HCT116 (cell line): ENCODE measurements around the gene RMDN2. TPM values are rescaled to one million over a fixed set of nuclear protein-coding genes. Genes with fewer than 3 reads are reported as not detected.

Experiments used
- ATAC-seq: fragments of 200-7000 bp; cut with Tn5 transposase; 2 replicates; pipeline ENCODE4 v1.9.1; 2020; ENCODE audit warnings: mild to moderate bottlenecking, moderate library complexity
- BruUV-seq: library from RNA; stranded (reverse); fragments of 400-500 nt; replicated peaks from 2 replicates; lab custom pipeline; 2021; lab: Mats Ljungman, UMichigan
- CTCF ChIA-PET: fragments of 300-600 bp; sonication (Branson Sonifier 250); formaldehyde crosslinking; loops from one replicate; lab custom pipeline; 2021; ENCODE audit warnings: antibody characterized with exemption; lab: Charles Lee
- POLR2A ChIA-PET: fragments of 300-600, 350-600 bp; sonication (Branson Sonifier 250); formaldehyde crosslinking; loops from one replicate; lab custom pipeline; 2021; ENCODE audit warnings: antibody characterized with exemption; lab: Charles Lee
- RAD21 ChIA-PET, 2 experiments: fragments of 300-600 bp; sonication (Branson Sonifier 250); formaldehyde crosslinking; loops; one replicate each; lab custom pipeline; 2023; ENCODE audit warnings: low total read pairs in 2 of 2; ENCODE audit not compliant: uncharacterized antibody in 2 of 2, unreplicated experiment in 2 of 2, low non-redundant PET in 1 of 2; lab: Charles Lee
- DNase-seq: peaks from one replicate; pipeline ENCODE4 v3.0.0-alpha.2; 2010; ENCODE audit warnings: low read depth, low spot score
- H2AFZ ChIP-seq: fragments of 200-600 bp; shearing (Covaris generic), sonication (generic); 2 replicates; pipeline ENCODE4 v1.6.1; 2017; ENCODE audit warnings: low read depth, mixed run types, mixed read lengths, antibody characterized with exemption, low read length; ENCODE audit not compliant: poor library complexity, severe bottlenecking
- H3K27ac ChIP-seq: 2 replicates; pipeline ENCODE4 v1.5.1; 2012; ENCODE audit warnings: low read depth, low read length
- H3K27me3 ChIP-seq: fragments of 200-600 bp; sonication (generic); 2 replicates; pipeline ENCODE4 v1.6.1; 2016; ENCODE audit warnings: mixed run types, low read length, mixed read lengths; ENCODE audit not compliant: insufficient read depth
- H3K36me3 ChIP-seq, 2 experiments: fragments of 200-500 bp in 1 of 2; fragments of 200-600 bp in 1 of 2; sonication (Bioruptor generic) in 1 of 2; sonication (generic) in 1 of 2; 2 replicates each; pipeline versions ENCODE4 v1.5.1 to v1.6.1; 2014 to 2016; ENCODE audit warnings: low read length in 2 of 2, inconsistent platforms in 1 of 2, mixed read lengths in 1 of 2, mixed run types in 1 of 2; ENCODE audit not compliant: insufficient read depth in 2 of 2, control insufficient read depth in 1 of 2
- H3K4me1 ChIP-seq, 2 experiments: fragments of 200-600 bp in 1 of 2; sonication (generic) in 1 of 2; 2 replicates each; pipeline versions ENCODE4 v1.5.1 to v1.6.1; 2012 to 2017; ENCODE audit warnings: low read length in 2 of 2, inconsistent platforms in 1 of 2, mild to moderate bottlenecking in 1 of 2, mixed read lengths in 1 of 2, mixed run types in 1 of 2, moderate library complexity in 1 of 2; ENCODE audit not compliant: insufficient read depth in 2 of 2, control insufficient read depth in 1 of 2
- H3K4me2 ChIP-seq: fragments of 200-600 bp; sonication (generic); 2 replicates; pipeline ENCODE4 v1.6.1; 2017; ENCODE audit warnings: mixed run types, low read length, mixed read lengths
- H3K4me3 ChIP-seq, 2 experiments: fragments of 200-600 bp in 1 of 2; sonication (generic) in 1 of 2; replicated peaks in 1 of 2; 2 replicates each; pipeline ENCODE4 v1.5.1; 2011 to 2016; ENCODE audit warnings: low read length in 2 of 2, control low read depth in 1 of 2, low read depth in 1 of 2, mild to moderate bottlenecking in 1 of 2, mixed read lengths in 1 of 2, mixed run types in 1 of 2
- H3K79me2 ChIP-seq: fragments of 200-600 bp; sonication (generic); 2 replicates; pipeline ENCODE4 v1.6.1; 2017; ENCODE audit warnings: mild to moderate bottlenecking, mixed run types, low read length, moderate library complexity, mixed read lengths; ENCODE audit not compliant: insufficient read depth
- H3K9ac ChIP-seq: fragments of 200-600 bp; sonication (generic); 2 replicates; pipeline ENCODE4 v1.6.1; 2016; ENCODE audit warnings: low read length, mixed read lengths
- H3K9me2 ChIP-seq: fragments of 200-600 bp; sonication (generic), shearing (Covaris generic); 2 replicates; pipeline ENCODE4 v1.6.1; 2017; ENCODE audit warnings: mixed run types, mild to moderate bottlenecking, moderate library complexity; ENCODE audit not compliant: insufficient read depth
- H3K9me3 ChIP-seq, 2 experiments: fragments of 200-500 bp in 1 of 2; fragments of 200-600 bp in 1 of 2; sonication (Bioruptor generic) in 1 of 2; sonication (generic) in 1 of 2; 2 replicates each; pipeline ENCODE4 v1.6.1; 2014 to 2017; ENCODE audit warnings: low read length in 2 of 2, mixed read lengths in 2 of 2, inconsistent platforms in 1 of 2, low read depth in 1 of 2, mild to moderate bottlenecking in 1 of 2, mixed run types in 1 of 2, moderate library complexity in 1 of 2; ENCODE audit not compliant: control insufficient read depth in 1 of 2, insufficient read depth in 1 of 2
- H4K20me1 ChIP-seq: fragments of 200-600 bp; sonication (generic), shearing (Covaris generic); 2 replicates; pipeline ENCODE4 v1.6.1; 2017; ENCODE audit warnings: mixed run types, mild to moderate bottlenecking, moderate library complexity; ENCODE audit not compliant: insufficient read depth
- CBX3 ChIP-seq: IDR thresholded peaks from 2 replicates; pipeline ENCODE4 v1.6.1; 2012; ENCODE audit warnings: low read depth
- CEBPB ChIP-seq: IDR thresholded peaks from 2 replicates; pipeline ENCODE4 v1.6.1; 2012; ENCODE audit warnings: low read depth
- CTCF ChIP-seq, 3 experiments: fragments of 200-600 bp in 1 of 3; sonication (generic) in 1 of 3; IDR thresholded peaks in 2 of 3; conservative IDR thresholded peaks in 1 of 3; 2 replicates each; pipeline ENCODE4 v1.5.1; 2012 to 2017; ENCODE audit warnings: low read depth in 2 of 3, low read length in 2 of 3, antibody characterized with exemption in 1 of 3, borderline replicate concordance in 1 of 3, control low read depth in 1 of 3, mild to moderate bottlenecking in 1 of 3, mixed read lengths in 1 of 3, mixed run types in 1 of 3, moderate library complexity in 1 of 3; ENCODE audit not compliant: insufficient read depth in 1 of 3
- ELF1 ChIP-seq: IDR thresholded peaks from 2 replicates; pipeline ENCODE4 v1.6.1; 2012; ENCODE audit warnings: low read depth, borderline replicate concordance
- EZH2 ChIP-seq: fragments of 200-600 bp; sonication (generic); IDR thresholded peaks from 2 replicates; pipeline ENCODE4 v1.6.1; 2017; ENCODE audit warnings: antibody characterized with exemption, mixed run types
- SIN3A ChIP-seq: IDR thresholded peaks from 2 replicates; pipeline ENCODE4 v1.6.1; 2012; ENCODE audit warnings: low read depth
- SP1 ChIP-seq: IDR thresholded peaks from 2 replicates; pipeline ENCODE4 v1.6.1; 2012; ENCODE audit warnings: low read depth
- TCF7L2 ChIP-seq: IDR thresholded peaks from 2 replicates; pipeline ENCODE4 v1.7.0; 2011; ENCODE audit warnings: borderline replicate concordance, inconsistent platforms; ENCODE audit not compliant: insufficient read depth, insufficient read length; ENCODE audit errors: extremely low read depth
- YY1 ChIP-seq: IDR thresholded peaks from 2 replicates; pipeline ENCODE4 v1.6.1; 2011; ENCODE audit warnings: low read length, low read depth, moderate library complexity, mild to moderate bottlenecking; ENCODE audit not compliant: insufficient replicate concordance; ENCODE audit errors: extremely low read depth
- ZNF274 ChIP-seq: fragments of 200-500 bp; sonication (Bioruptor generic); IDR thresholded peaks from 2 replicates; pipeline ENCODE4 v1.6.1; 2014; ENCODE audit warnings: mild to moderate bottlenecking, low read depth, low read length, inconsistent platforms
- intact Hi-C: fragments of 100-400 bp; cut with micrococcal nuclease; formaldehyde crosslinking; loops from 2 replicates; pipeline ENCODE4 v1.10.0; 2022
- total RNA-seq: library from RNA; stranded (reverse); gene quantifications from one replicate; pipeline ENCODE4 v1.2.1, GENCODE V29; 2021; ENCODE audit not compliant: unreplicated experiment
- TF ChIP-seq, protein P1 (sequence below): IDR thresholded peaks from 2 replicates; pipeline ENCODE4 v1.6.1; 2012

Gene RMDN2
- total RNA-seq, 1 experiment from 2014 or later = 4.5 TPM

- RAD21 ChIA-PET = no interaction called here
These were observed 31.8 kb upstream of the RMDN2 start for GRCh38 chr2:37893327-37893726.

More at GRCh38 chr2:37893327-37893726, 31.8 kb upstream of the RMDN2 start:
- H4K20me1 ChIP-seq = no peaks in the 10 kb centered on the region
- ChIA-PET CTCF (interaction anchor here (1.1 to 1.2 kb wide), 2 partner anchors 16 to 381 kb away, joined by 4 to 6 read pairs; no protein-coding TSS in a partner anchor), POLR2A (no interaction called here)
- TF ChIP-seq SIN3A (no peak), CBX3 (no peak), TCF7L2 (no peak), EZH2 (no peak), YY1 (no peak), ELF1 (no peak), CEBPB (no peak), SP1 (no peak), CTCF (IDR thresholded peaks at IDR 0.05 in 2 of 3, conservative IDR thresholded peaks at IDR 0.05 in 1 of 3; ENCODE audit: borderline replicate concordance in 1 of 3, insufficient read depth in 1 of 3, low read depth in 2 of 3, low read length in 2 of 3) (no peak), ZNF274 (no peak)
- TF ChIP-seq, protein P1, sequence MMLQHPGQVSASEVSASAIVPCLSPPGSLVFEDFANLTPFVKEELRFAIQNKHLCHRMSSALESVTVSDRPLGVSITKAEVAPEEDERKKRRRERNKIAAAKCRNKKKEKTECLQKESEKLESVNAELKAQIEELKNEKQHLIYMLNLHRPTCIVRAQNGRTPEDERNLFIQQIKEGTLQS = no peak
- H2AFZ ChIP-seq = no peak overlapping the region
- H3K4me1 ChIP-seq = no peaks in the 10 kb centered on the region
- no peaks in the 10 kb centered on the region for H3K27me3 ChIP-seq
- no peak overlapping the region for H3K27ac ChIP-seq
- H3K79me2 ChIP-seq = no peaks in the 10 kb centered on the region
- ATAC-seq = no peak
- no TSS peak for BruUV-seq
- no peaks in the 10 kb centered on the region for H3K9me3 ChIP-seq
- no peak for DNase-seq
- intact Hi-C loops = loop anchor here (5.0 to 10.0 kb wide), 2 partner anchors 611 to 1111 kb away; no protein-coding TSS in a partner anchor
- no peaks in the 10 kb centered on the region for H3K36me3 ChIP-seq
- no peak overlapping the region for H3K9ac ChIP-seq
- no peak overlapping the region for H3K4me2 ChIP-seq
- no peak overlapping the region for H3K4me3 ChIP-seq
- no peaks in the 10 kb centered on the region for H3K9me2 ChIP-seq
